HUES64 (cell line): ENCODE data around the gene POLA2.
A peak's percentile ranks its signal among the peaks of the same experiment; 100 is the strongest.
"Not testable (repeated sequence)": the region's sequence is repeated elsewhere in the genome, so short reads cannot be mapped to it uniquely, and the experiment has no call there.

Experiments used
- H3K27ac ChIP-seq: 2 replicates; pipeline ENCODE4 v1.7.0; 2013; ENCODE audit warnings: low read depth, low read length, inconsistent platforms
- H3K27me3 ChIP-seq: 2 replicates; pipeline ENCODE4 v1.6.1; 2013; ENCODE audit warnings: mild to moderate bottlenecking, low read length; ENCODE audit not compliant: insufficient read depth
- H3K36me3 ChIP-seq: 2 replicates; pipeline ENCODE4 v1.6.1; 2013; ENCODE audit warnings: mild to moderate bottlenecking, low read length; ENCODE audit not compliant: insufficient read depth
- H3K4me1 ChIP-seq: 2 replicates; pipeline ENCODE4 v1.6.1; 2013; ENCODE audit warnings: mild to moderate bottlenecking, low read length, moderate library complexity; ENCODE audit not compliant: insufficient read depth
- H3K4me3 ChIP-seq: 2 replicates; pipeline ENCODE4 v1.5.1; 2013; ENCODE audit warnings: mild to moderate bottlenecking, low read length, moderate library complexity
- H3K9ac ChIP-seq: 2 replicates; pipeline ENCODE4 v1.6.1; 2013; ENCODE audit warnings: mild to moderate bottlenecking, low read depth, low read length
- H3K9me3 ChIP-seq: 2 replicates; pipeline ENCODE4 v1.6.1; 2013; ENCODE audit warnings: low read depth, low read length; ENCODE audit not compliant: insufficient read depth
- WGBS: fragments of 150-250, 120-280 bp; methylation state at CpG from one replicate; pipeline ENCODE4 v1.1.7; 2013; ENCODE audit warnings: missing lambda C conversion rate; 5-methylcytosine and 5-hydroxymethylcytosine counted together

POLA2 gene

GRCh38 chr11:65321828-65322485 lies 60.2 kb downstream of the POLA2 start:
- no peak overlapping the region for H3K27ac ChIP-seq
- peaks cover 24% of the 10 kb centered on the region for H3K36me3 ChIP-seq

GRCh38 chr11:65323813-65324212 lies 62.1 kb downstream of the POLA2 start:
- Histone ChIP-seq H3K4me1 (no peaks in the 10 kb centered on the region), H3K27me3 (no peaks in the 10 kb centered on the region), H3K27ac (no peak overlapping the region), H3K4me3 (no peak overlapping the region), H3K9me3 (no peaks in the 10 kb centered on the region), H3K9ac (no peak overlapping the region), H3K36me3 (peaks cover 24% of the 10 kb centered on the region)
- 87% methylated on average over 11 of the region's 12 CpGs for WGBS

More at GRCh38 chr11:65321828-65322485, 60.2 kb downstream of the POLA2 start:
- Histone ChIP-seq H3K4me1 (peaks cover 6% of the 10 kb centered on the region; the same call in 1 of the 2 replicates), H3K4me3 (no peak overlapping the region), H3K27me3 (no peaks in the 10 kb centered on the region), H3K9me3 (no peaks in the 10 kb centered on the region), H3K9ac (no peak overlapping the region)
- 91% methylated on average over 13 of the region's 13 CpGs for WGBS

GRCh38 chr11:65325435-65325834 lies 63.7 kb downstream of the POLA2 start:
- H3K36me3 ChIP-seq, result peaks cover 23% of the 10 kb centered on the region
- no peak overlapping the region for H3K27ac ChIP-seq
- whole genome bisulfite sequencing, result 91% methylated on average over 4 of the region's 4 CpGs
- H3K9ac ChIP-seq, result no peak overlapping the region
- H3K4me3 ChIP-seq, result no peak overlapping the region
- no peaks in the 10 kb centered on the region for H3K9me3 ChIP-seq
- no peaks in the 10 kb centered on the region for H3K27me3 ChIP-seq
- no peaks in the 10 kb centered on the region for H3K4me1 ChIP-seq

GRCh38 chr11:65327021-65327420 lies 65.3 kb downstream of the POLA2 start:
- 94% methylated on average over 8 of the region's 8 CpGs for WGBS
- H3K4me3 ChIP-seq, result no peak overlapping the region

GRCh38 chr11:65329478-65329877 lies 67.7 kb downstream of the POLA2 start:
- Histone ChIP-seq H3K4me1 (no peaks in the 10 kb centered on the region), H3K27me3 (no peaks in the 10 kb centered on the region), H3K4me3 (no peak overlapping the region), H3K9me3 (no peaks in the 10 kb centered on the region), H3K27ac (no peak overlapping the region), H3K36me3 (no peaks in the 10 kb centered on the region), H3K9ac (no peak overlapping the region)
- WGBS, result 84% methylated on average over 2 of the region's 2 CpGs

More at GRCh38 chr11:65327021-65327420, 65.3 kb downstream of the POLA2 start:
- Histone ChIP-seq H3K9ac (no peak overlapping the region), H3K27me3 (no peaks in the 10 kb centered on the region), H3K4me1 (no peaks in the 10 kb centered on the region), H3K36me3 (peaks cover 7% of the 10 kb centered on the region), H3K27ac (no peak overlapping the region), H3K9me3 (no peaks in the 10 kb centered on the region)

GRCh38 chr11:65329944-65330403 lies 68.2 kb downstream of the POLA2 start:
- no peak overlapping the region for H3K27ac ChIP-seq
- H3K4me1 ChIP-seq, result peaks cover under 1% of the 10 kb centered on the region; the same call in 1 of the 2 replicates
- H3K27me3 ChIP-seq, result no peaks in the 10 kb centered on the region
- no peak overlapping the region for H3K4me3 ChIP-seq
- no peaks in the 10 kb centered on the region for H3K9me3 ChIP-seq
- no peak overlapping the region for H3K9ac ChIP-seq
- 26% methylated on average over 12 of the region's 13 CpGs for WGBS
- H3K36me3 ChIP-seq, result no peaks in the 10 kb centered on the region

GRCh38 chr11:65330544-65330943 lies 68.8 kb downstream of the POLA2 start:
- no peak overlapping the region for H3K27ac ChIP-seq
- no peaks in the 10 kb centered on the region for H3K9me3 ChIP-seq
- peaks cover 4% of the 10 kb centered on the region for H3K4me1 ChIP-seq
- 97% methylated on average over 7 of the region's 7 CpGs for WGBS
- no peaks in the 10 kb centered on the region for H3K36me3 ChIP-seq
- H3K27me3 ChIP-seq, result no peaks in the 10 kb centered on the region
- no peak overlapping the region for H3K9ac ChIP-seq
- no peak overlapping the region for H3K4me3 ChIP-seq

- H3K9ac ChIP-seq, H3K4me1 ChIP-seq: not testable (repeated sequence)
These were observed 70.8 kb downstream of the POLA2 start for GRCh38 chr11:65332591-65332990.

GRCh38 chr11:65334696-65335295 lies 73.0 kb downstream of the POLA2 start:
- WGBS, result 16% methylated on average over 5 of the region's 5 CpGs
- no peak overlapping the region for H3K27ac ChIP-seq

More at GRCh38 chr11:65332591-65332990, 70.8 kb downstream of the POLA2 start:
- H3K27me3 ChIP-seq, H3K27ac ChIP-seq, H3K4me3 ChIP-seq, H3K9me3 ChIP-seq, H3K36me3 ChIP-seq: not testable (repeated sequence)
- WGBS, result 97% methylated on average over 9 of the region's 9 CpGs

GRCh38 chr11:65338676-65339075 lies 76.9 kb downstream of the POLA2 start:
- peaks cover 57% of the 10 kb centered on the region for H3K36me3 ChIP-seq
- H3K27me3 ChIP-seq, result no peaks in the 10 kb centered on the region
- no peaks in the 10 kb centered on the region for H3K9me3 ChIP-seq
- no peak overlapping the region for H3K4me3 ChIP-seq
- 97% methylated on average over 7 of the region's 7 CpGs for WGBS
- no peak overlapping the region for H3K27ac ChIP-seq
- H3K9ac ChIP-seq, result no peak overlapping the region
- peaks cover 4% of the 10 kb centered on the region for H3K4me1 ChIP-seq

More at GRCh38 chr11:65334696-65335295, 73.0 kb downstream of the POLA2 start:
- H3K27me3 ChIP-seq, result no peaks in the 10 kb centered on the region
- H3K9me3 ChIP-seq, result no peaks in the 10 kb centered on the region
- H3K9ac ChIP-seq, result peak overlapping the region; percentile 85
- H3K36me3 ChIP-seq, result peaks cover 19% of the 10 kb centered on the region
- H3K4me3 ChIP-seq, result peak overlapping the region; percentile 91
- H3K4me1 ChIP-seq, result peaks cover 4% of the 10 kb centered on the region

- peaks cover 1% of the 10 kb centered on the region for H3K4me1 ChIP-seq
- H3K36me3 ChIP-seq, result peaks cover 72% of the 10 kb centered on the region
- H3K27me3 ChIP-seq, result no peaks in the 10 kb centered on the region
- H3K4me3 ChIP-seq, result no peak overlapping the region
- H3K9ac ChIP-seq, result no peak overlapping the region
- no peaks in the 10 kb centered on the region for H3K9me3 ChIP-seq
- 97% methylated on average over 11 of the region's 11 CpGs for WGBS
- no peak overlapping the region for H3K27ac ChIP-seq
These were observed 78.5 kb downstream of the POLA2 start for GRCh38 chr11:65340226-65340625.
